Measurements from ENCODE around the gene TRIM59. TPM values are rescaled to one million over a fixed set of nuclear protein-coding genes. Genes with fewer than 3 reads are reported as not detected.

The TRIM59 gene
- total and polyA plus RNA-seq, 9 of the 15 experiments (the other 6 are each of a cell fraction or from before 2014, with no cell fraction given): 16.8 to 101 (median 34.8) TPM

DNA sequence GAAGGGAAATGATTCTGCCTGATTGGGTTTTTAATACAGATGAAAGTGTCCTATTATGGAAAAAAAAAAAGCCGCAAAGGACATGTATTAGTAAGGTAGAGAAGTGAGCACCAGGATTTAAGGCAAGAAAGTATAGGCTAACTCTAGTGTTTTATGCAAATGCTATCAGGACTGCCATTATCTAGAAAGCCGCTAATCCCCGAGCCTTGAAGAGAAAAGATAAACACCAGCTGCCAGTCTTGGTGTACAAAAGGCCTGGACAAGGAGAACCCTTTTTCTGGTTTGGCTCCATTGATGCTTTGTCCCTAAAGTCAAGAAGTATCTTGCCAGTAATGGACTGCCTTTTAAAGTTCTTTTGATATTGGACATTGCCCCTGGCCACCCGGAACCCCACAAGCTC is 8.6 kb upstream of the TRIM59 start (continued):
- TF ChIP-seq, protein P1, sequence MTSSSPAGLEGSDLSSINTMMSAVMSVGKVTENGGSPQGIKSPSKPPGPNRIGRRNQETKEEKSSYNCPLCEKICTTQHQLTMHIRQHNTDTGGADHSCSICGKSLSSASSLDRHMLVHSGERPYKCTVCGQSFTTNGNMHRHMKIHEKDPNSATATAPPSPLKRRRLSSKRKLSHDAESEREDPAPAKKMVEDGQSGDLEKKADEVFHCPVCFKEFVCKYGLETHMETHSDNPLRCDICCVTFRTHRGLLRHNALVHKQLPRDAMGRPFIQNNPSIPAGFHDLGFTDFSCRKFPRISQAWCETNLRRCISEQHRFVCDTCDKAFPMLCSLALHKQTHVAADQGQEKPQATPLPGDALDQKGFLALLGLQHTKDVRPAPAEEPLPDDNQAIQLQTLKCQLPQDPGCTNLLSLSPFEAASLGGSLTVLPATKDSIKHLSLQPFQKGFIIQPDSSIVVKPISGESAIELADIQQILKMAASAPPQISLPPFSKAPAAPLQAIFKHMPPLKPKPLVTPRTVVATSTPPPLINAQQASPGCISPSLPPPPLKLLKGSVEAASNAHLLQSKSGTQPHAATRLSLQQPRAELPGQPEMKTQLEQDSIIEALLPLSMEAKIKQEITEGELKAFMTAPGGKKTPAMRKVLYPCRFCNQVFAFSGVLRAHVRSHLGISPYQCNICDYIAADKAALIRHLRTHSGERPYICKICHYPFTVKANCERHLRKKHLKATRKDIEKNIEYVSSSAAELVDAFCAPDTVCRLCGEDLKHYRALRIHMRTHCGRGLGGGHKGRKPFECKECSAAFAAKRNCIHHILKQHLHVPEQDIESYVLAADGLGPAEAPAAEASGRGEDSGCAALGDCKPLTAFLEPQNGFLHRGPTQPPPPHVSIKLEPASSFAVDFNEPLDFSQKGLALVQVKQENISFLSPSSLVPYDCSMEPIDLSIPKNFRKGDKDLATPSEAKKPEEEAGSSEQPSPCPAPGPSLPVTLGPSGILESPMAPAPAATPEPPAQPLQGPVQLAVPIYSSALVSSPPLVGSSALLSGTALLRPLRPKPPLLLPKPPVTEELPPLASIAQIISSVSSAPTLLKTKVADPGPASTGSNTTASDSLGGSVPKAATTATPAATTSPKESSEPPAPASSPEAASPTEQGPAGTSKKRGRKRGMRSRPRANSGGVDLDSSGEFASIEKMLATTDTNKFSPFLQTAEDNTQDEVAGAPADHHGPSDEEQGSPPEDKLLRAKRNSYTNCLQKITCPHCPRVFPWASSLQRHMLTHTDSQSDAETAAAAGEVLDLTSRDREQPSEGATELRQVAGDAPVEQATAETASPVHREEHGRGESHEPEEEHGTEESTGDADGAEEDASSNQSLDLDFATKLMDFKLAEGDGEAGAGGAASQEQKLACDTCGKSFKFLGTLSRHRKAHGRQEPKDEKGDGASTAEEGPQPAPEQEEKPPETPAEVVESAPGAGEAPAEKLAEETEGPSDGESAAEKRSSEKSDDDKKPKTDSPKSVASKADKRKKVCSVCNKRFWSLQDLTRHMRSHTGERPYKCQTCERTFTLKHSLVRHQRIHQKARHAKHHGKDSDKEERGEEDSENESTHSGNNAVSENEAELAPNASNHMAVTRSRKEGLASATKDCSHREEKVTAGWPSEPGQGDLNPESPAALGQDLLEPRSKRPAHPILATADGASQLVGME (CRISPR knock-in tag; IDR thresholded peaks at IDR 0.05): no peak
- TF ChIP-seq TAF15 (IDR thresholded peaks at IDR 0.05; ENCODE audit: low read depth, low read length) (no peak), IFI16 (CRISPR knock-in tag; IDR thresholded peaks at IDR 0.05) (no peak), MTA2 (IDR thresholded peaks at IDR 0.05; ENCODE audit: low read depth) (0 out of 2 replicates have a peak, but pooled peaks have one; percentile 21), TEAD4 (IDR thresholded peaks at IDR 0.05; ENCODE audit: low read length) (peak; percentile 53; the same call in 1 of the 2 replicates), TEAD4 (CRISPR knock-in tag; IDR thresholded peaks at IDR 0.05; ENCODE audit: borderline replicate concordance) (no peak), MXI1 (IDR thresholded peaks at IDR 0.05; ENCODE audit: low read depth, low read length) (no peak), TAL1 (IDR thresholded peaks at IDR 0.05) (peak; percentile 28; the same call in 1 of the 2 replicates), HDAC8 (tag; IDR thresholded peaks at IDR 0.05) (no peak), PHB (CRISPR knock-in tag; IDR thresholded peaks at IDR 0.05) (no peak), ZNF75A (CRISPR knock-in tag; IDR thresholded peaks at IDR 0.05) (no peak), MCM3 (IDR thresholded peaks at IDR 0.05) (no peak), PTBP1 (IDR thresholded peaks at IDR 0.05; ENCODE audit: low read depth, low read length) (no peak), NR2C2 (CRISPR knock-in tag; IDR thresholded peaks at IDR 0.05) (no peak), NR2C2 (tag; IDR thresholded peaks at IDR 0.05) (no peak), DPF2 (IDR thresholded peaks at IDR 0.05) (peak; percentile 67), RBM39 (optimal IDR thresholded peaks at IDR 0.05; ENCODE audit: low read depth, low read length) (no peak), PKNOX1 (IDR thresholded peaks at IDR 0.05) (peak; percentile 53), SMARCA4 (IDR thresholded peaks at IDR 0.05) (peak; percentile 42; the same call in 1 of the 2 replicates), HES1 (IDR thresholded peaks at IDR 0.05; ENCODE audit: low read depth) (no peak), NFATC3 (IDR thresholded peaks at IDR 0.05) (no peak), EHMT2 (IDR thresholded peaks at IDR 0.05) (no peak), SAFB (IDR thresholded peaks at IDR 0.05; ENCODE audit: borderline replicate concordance, low read depth, low read length) (no peak), NKRF (IDR thresholded peaks at IDR 0.05; ENCODE audit: borderline replicate concordance) (no peak), BCOR (IDR thresholded peaks at IDR 0.05) (no peak)
